MM.1S (cell line): ENCODE data around the gene UBE2Q1.

Source experiments
- EZH2 ChIP-seq: fragments of 300-600 bp; sonication (generic); optimal IDR thresholded peaks from 2 replicates; pipeline ENCODE3; 2017; ENCODE audit warnings: low read depth, mild to moderate bottlenecking, antibody characterized with exemption, low read length, mixed read lengths
- EZH2phosphoT487 ChIP-seq: fragments of 300-600 bp; sonication (generic); IDR thresholded peaks from 2 replicates; pipeline ENCODE4 v1.6.1; 2018; ENCODE audit warnings: antibody characterized with exemption, low read length
- TF ChIP-seq, protein P1 (sequence below): fragments of 300-600 bp; sonication (generic); IDR thresholded peaks from 2 replicates; pipeline ENCODE4 v1.5.1; 2016; ENCODE audit warnings: antibody characterized with exemption, low read length, mixed read lengths

DNA sequence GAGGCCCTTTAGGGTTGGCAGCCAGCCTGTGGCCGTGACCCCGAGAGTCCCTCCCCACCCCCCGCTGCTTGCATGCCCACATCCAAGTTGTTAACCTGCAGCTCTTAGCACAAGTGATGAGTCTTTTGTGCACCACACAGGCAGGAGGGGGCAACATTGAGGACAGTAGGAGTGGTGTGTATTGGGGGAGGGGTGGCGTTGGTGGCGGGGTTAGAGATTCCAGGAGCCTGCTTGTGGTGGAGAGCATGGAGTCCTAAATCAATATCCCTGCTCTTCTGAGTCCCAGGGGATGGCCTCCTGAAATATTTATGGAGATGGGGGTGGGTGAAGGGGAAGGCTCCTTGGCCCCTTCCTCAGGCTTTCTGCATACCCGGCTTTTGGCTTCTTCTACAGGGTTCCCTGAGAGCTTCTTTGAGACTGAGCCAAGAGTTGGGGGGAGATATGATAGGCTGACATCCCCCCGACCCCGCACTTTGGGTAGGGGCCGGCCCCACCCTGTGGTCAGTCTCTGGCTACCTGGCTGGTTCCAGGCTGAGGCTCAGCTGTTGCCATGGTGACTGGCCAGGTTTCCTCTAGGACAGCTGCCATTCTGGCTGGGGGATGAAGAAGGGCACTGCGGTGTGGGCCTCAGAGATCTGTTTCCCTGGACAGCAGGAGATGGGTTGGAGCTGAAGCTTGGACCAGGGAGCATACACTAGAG lies 14.2 kb upstream of the UBE2Q1 start:
- TF ChIP-seq EZH2phosphoT487 (no peak), EZH2 (no peak)
- TF ChIP-seq, protein P1, sequence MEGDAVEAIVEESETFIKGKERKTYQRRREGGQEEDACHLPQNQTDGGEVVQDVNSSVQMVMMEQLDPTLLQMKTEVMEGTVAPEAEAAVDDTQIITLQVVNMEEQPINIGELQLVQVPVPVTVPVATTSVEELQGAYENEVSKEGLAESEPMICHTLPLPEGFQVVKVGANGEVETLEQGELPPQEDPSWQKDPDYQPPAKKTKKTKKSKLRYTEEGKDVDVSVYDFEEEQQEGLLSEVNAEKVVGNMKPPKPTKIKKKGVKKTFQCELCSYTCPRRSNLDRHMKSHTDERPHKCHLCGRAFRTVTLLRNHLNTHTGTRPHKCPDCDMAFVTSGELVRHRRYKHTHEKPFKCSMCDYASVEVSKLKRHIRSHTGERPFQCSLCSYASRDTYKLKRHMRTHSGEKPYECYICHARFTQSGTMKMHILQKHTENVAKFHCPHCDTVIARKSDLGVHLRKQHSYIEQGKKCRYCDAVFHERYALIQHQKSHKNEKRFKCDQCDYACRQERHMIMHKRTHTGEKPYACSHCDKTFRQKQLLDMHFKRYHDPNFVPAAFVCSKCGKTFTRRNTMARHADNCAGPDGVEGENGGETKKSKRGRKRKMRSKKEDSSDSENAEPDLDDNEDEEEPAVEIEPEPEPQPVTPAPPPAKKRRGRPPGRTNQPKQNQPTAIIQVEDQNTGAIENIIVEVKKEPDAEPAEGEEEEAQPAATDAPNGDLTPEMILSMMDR, result no peak
